Measurements from ENCODE around the gene SLC52A3.
"Not testable (repeated sequence)": the region's sequence is repeated elsewhere in the genome, so short reads cannot be mapped to it uniquely, and the experiment has no call there.

The SLC52A3 gene

GRCh38 chr20:728256-728944 lies 39.9 kb downstream of the SLC52A3 start:
- no peak for DNase-seq (ENCODE audit: low read depth)

GRCh38 chr20:726160-726559 lies 42.1 kb downstream of the SLC52A3 start:
- no peak for DNase-seq (ENCODE audit: low read depth)

- no peak for DNase-seq (ENCODE audit: low read depth)
Observed at GRCh38 chr20:725491-725890, 42.8 kb downstream of the SLC52A3 start.

GRCh38 chr20:724797-725196 lies 43.5 kb downstream of the SLC52A3 start:
- not testable (repeated sequence) for DNase-seq (ENCODE audit: low read depth)

- no peak for DNase-seq (ENCODE audit: low read depth)
Observed at GRCh38 chr20:723756-724155, 44.5 kb downstream of the SLC52A3 start.

DNA sequence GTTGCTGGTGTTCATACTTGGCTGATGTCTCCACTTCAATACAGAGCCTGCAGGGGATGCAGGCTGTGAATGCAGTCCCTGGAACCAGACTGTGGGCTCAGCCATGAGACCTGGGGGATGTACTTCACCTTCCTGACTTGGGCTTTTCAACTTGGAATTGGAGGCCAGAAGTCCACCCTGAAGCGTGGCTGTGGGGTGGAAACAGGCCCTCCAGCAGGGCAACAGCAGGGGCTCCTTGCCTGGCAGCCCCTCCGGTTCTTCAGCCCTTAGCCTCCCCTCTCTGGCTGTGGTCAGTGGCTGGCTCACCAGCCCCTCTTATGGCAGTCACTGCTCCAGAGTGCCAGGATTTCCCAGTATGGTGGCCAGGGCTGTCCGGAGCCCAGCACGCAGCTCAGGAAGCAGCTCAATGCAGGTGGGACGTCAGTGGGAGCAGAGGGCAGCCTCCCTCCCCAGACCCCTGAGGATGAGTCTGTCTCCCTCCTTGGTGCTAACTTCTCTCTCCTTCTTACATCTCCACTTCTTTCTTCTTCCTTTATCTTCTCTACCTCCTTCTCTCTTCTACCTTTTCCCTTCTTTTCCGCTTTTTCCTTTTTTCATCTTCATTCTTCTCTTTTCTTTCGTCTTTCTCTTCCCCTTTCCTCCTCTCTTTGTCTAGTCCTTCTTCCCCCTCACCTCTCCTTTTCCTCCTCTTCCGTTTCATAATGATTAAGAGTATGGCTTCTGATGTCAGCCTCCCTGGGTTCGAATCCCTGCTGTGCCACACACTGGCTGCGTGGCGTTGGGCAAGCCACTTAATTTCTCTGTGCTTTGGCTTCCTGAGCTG lies 45.3 kb downstream of the SLC52A3 start:
- no peak for DNase-seq (ENCODE audit: low read depth)

GRCh38 chr20:721876-722275 lies 46.4 kb downstream of the SLC52A3 start:
- no peak for DNase-seq (ENCODE audit: low read depth)

DNA sequence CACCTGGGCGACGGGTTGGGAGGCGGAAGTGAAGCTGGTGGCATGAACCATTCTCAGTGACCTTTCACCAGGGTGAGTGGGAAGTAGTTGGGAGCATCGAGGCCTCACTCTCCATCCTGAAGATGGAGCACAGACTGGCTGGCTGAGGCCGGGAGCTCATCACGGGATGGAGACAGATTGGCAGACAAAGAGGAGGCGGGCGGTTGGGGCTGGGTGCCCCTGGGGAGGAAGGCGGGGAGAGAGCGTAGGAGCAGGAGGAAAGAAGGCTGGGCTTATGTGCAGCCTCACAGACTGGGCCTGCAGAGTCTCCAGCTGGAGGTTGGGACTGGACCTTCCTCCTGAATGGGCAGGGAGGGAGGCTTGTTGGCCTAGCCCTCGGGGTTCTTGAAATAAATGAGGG lies 48.5 kb downstream of the SLC52A3 start:
- DNase-seq (ENCODE audit: low read depth): no peak

- DNase-seq (ENCODE audit: low read depth): no peak
Observed at GRCh38 chr20:719068-719467, 49.2 kb downstream of the SLC52A3 start.

GRCh38 chr20:717832-718231 lies 50.5 kb downstream of the SLC52A3 start:
- no peak for DNase-seq (ENCODE audit: low read depth)

DNA sequence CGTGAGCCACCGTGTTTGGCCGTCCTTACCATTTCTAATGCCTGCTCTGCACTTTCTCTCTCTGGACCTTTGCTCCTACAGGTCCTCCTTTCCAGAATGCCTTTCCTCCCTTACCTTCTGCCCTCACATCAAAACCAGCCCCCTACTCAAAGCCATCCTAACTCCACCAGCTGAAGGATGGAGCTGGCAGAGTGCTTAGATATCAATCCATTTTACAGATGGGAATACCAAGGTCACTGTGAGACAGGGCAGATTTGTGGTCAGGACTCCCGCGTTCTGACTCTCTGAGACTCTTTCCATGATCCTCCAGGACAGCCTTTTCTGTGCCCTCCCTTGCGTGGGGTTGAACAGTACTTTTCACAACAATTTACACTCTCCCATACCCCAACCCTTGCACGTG lies 51.0 kb downstream of the SLC52A3 start:
- DNase-seq (ENCODE audit: low read depth): no peak

GRCh38 chr20:714453-714852 lies 53.8 kb downstream of the SLC52A3 start:
- DNase-seq (ENCODE audit: low read depth): no peak

GRCh38 chr20:711576-711975 lies 56.7 kb downstream of the SLC52A3 start:
- no peak for DNase-seq (ENCODE audit: low read depth)

GRCh38 chr20:710780-711450 lies 57.4 kb downstream of the SLC52A3 start:
- no peak for DNase-seq (ENCODE audit: low read depth)
